DOHH2 (cell line): ENCODE data around the gene PLAA.
A peak's percentile ranks its signal among the peaks of the same experiment; 100 is the strongest.

Experiments used
- H3F3A ChIP-seq: fragments of 200-600 bp; sonication (generic), shearing (Covaris generic); 2 replicates; pipeline ENCODE4 v1.6.0; 2016; ENCODE audit warnings: antibody characterized with exemption, mild to moderate bottlenecking; ENCODE audit not compliant: control insufficient read depth, insufficient read depth
- H3K27ac ChIP-seq: fragments of 200-600 bp; sonication (generic); 2 replicates; pipeline ENCODE4 v1.5.1; 2014; ENCODE audit warnings: low read depth, mild to moderate bottlenecking, low read length, moderate library complexity
- H3K27me3 ChIP-seq: fragments of 200-600 bp; sonication (generic); 2 replicates; pipeline ENCODE4 v1.6.1; 2014; ENCODE audit warnings: mild to moderate bottlenecking, low read length, mixed read lengths; ENCODE audit not compliant: control insufficient read depth
- H3K36me3 ChIP-seq: fragments of 200-600 bp; sonication (generic); 2 replicates; pipeline ENCODE4 v1.6.1; 2014; ENCODE audit warnings: mild to moderate bottlenecking, low read length, moderate library complexity, mixed read lengths; ENCODE audit not compliant: control insufficient read depth
- H3K4me1 ChIP-seq: fragments of 200-600 bp; sonication (generic); 2 replicates; pipeline ENCODE4 v1.6.1; 2014; ENCODE audit warnings: mild to moderate bottlenecking, low read length, mixed read lengths; ENCODE audit not compliant: control insufficient read depth
- H3K4me2 ChIP-seq: fragments of 200-600 bp; sonication (generic); 2 replicates; pipeline ENCODE4 v1.6.0; 2014; ENCODE audit warnings: mild to moderate bottlenecking, low read length, moderate library complexity
- H3K4me3 ChIP-seq: fragments of 200-600 bp; sonication (generic); 2 replicates; pipeline ENCODE4 v1.5.1; 2014; ENCODE audit warnings: mild to moderate bottlenecking, low read length, mixed read lengths
- H3K79me2 ChIP-seq: fragments of 200-600 bp; sonication (generic); 2 replicates; pipeline ENCODE4 v1.6.1; 2014; ENCODE audit warnings: mild to moderate bottlenecking, low read length, mixed read lengths; ENCODE audit not compliant: control insufficient read depth
- H3K9me2 ChIP-seq: fragments of 200-600 bp; sonication (generic); replicated peaks from 2 replicates; pipeline ENCODE4 v1.6.1; 2014; ENCODE audit warnings: mild to moderate bottlenecking, low read length, mixed read lengths; ENCODE audit not compliant: control insufficient read depth
- H3K9me3 ChIP-seq: fragments of 200-600 bp; sonication (generic); 2 replicates; pipeline ENCODE4 v1.6.1; 2014; ENCODE audit warnings: antibody characterized with exemption, low read length, mixed read lengths; ENCODE audit not compliant: control insufficient read depth, insufficient read depth
- H4K20me1 ChIP-seq: fragments of 200-600 bp; sonication (generic); 2 replicates; pipeline ENCODE4 v1.6.0; 2014; ENCODE audit warnings: low read depth, mild to moderate bottlenecking, antibody characterized with exemption, low read length, moderate library complexity; ENCODE audit not compliant: control insufficient read depth, insufficient read depth
- CTCF ChIP-seq: fragments of 200-600 bp; sonication (generic); IDR thresholded peaks from one replicate; pipeline ENCODE4 v1.5.1; 2014; ENCODE audit warnings: antibody characterized with exemption, mild to moderate bottlenecking, low read depth, low read length; ENCODE audit not compliant: poor library complexity, severe bottlenecking
- EZH2phosphoT487 ChIP-seq: fragments of 200-600 bp; sonication (generic); IDR thresholded peaks from 2 replicates; pipeline ENCODE4 v1.6.1; 2017; ENCODE audit warnings: borderline replicate concordance, mild to moderate bottlenecking, antibody characterized with exemption, low read length, moderate library complexity, mixed read lengths

PLAA gene

GRCh38 chr9:26904070-26904469 is 43.0 kb downstream of the PLAA start:
- Histone ChIP-seq H3K27ac (no peak overlapping the region), H3K4me3 (no peak overlapping the region), H4K20me1 (no peaks in the 10 kb centered on the region), H3K4me1 (no peaks in the 10 kb centered on the region), H3K36me3 (peaks cover 40% of the 10 kb centered on the region), H3F3A (peaks cover 8% of the 10 kb centered on the region; the same call in 1 of the 2 replicates), H3K9me3 (no peaks in the 10 kb centered on the region), H3K4me2 (no peak overlapping the region), H3K9me2 (no peaks in the 10 kb centered on the region), H3K79me2 (no peaks in the 10 kb centered on the region), H3K27me3 (no peaks in the 10 kb centered on the region)
- TF ChIP-seq EZH2phosphoT487 (no peak), CTCF (no peak)

GRCh38 chr9:26893030-26893676 is 53.9 kb downstream of the PLAA start:
- TF ChIP-seq CTCF: no peak
- peaks cover 46% of the 10 kb centered on the region for H3K79me2 ChIP-seq
- H3K27me3 ChIP-seq: no peaks in the 10 kb centered on the region
- H3K4me2 ChIP-seq: peak overlapping the region; percentile 90
- H3K27ac ChIP-seq: peak overlapping the region; percentile 95
- no peaks in the 10 kb centered on the region for H3K9me2 ChIP-seq
- H3F3A ChIP-seq: 0 out of 2 replicates have a peak, but pooled peaks cover 6% of the 10 kb centered on the region
- H3K4me3 ChIP-seq: peak overlapping the region; percentile 99
- peaks cover 30% of the 10 kb centered on the region for H3K4me1 ChIP-seq
- H3K36me3 ChIP-seq: peaks cover 20% of the 10 kb centered on the region
- no peaks in the 10 kb centered on the region for H3K9me3 ChIP-seq
- H4K20me1 ChIP-seq: peaks cover 4% of the 10 kb centered on the region; the same call in 1 of the 2 replicates

GRCh38 chr9:26892251-26893029 is 54.6 kb downstream of the PLAA start, which contains the start of gene CAAP1:
Gene CAAP1, minus strand, starts transcription at chr9:26892802. Its CDS starts 87 bp downstream, at chr9:26892715.
- Histone ChIP-seq H3K4me1 (peaks cover 33% of the 10 kb centered on the region), H3K27ac (peak within 1 kb of the TSS; percentile 95), H3K79me2 (peaks cover 53% of the 10 kb centered on the region), H3K4me2 (peak within 1 kb of the TSS; percentile 90), H3K36me3 (peaks cover 26% of the 10 kb centered on the region), H4K20me1 (peaks cover 4% of the 10 kb centered on the region; the same call in 1 of the 2 replicates), H3K9me3 (no peaks in the 10 kb centered on the region), H3F3A (0 out of 2 replicates have a peak, but pooled peaks cover 3% of the 10 kb centered on the region), H3K4me3 (peak within 1 kb of the TSS; percentile 99), H3K9me2 (no peaks in the 10 kb centered on the region), H3K27me3 (no peaks in the 10 kb centered on the region)
- peak; percentile 44 for TF ChIP-seq CTCF
- no peak for TF ChIP-seq EZH2phosphoT487
